ENCODE data around the gene CCR4. TPM values are rescaled to one million over a fixed set of nuclear protein-coding genes. Genes with fewer than 3 reads are reported as not detected.

CCR4 gene
- polyA plus RNA-seq, 2 of the 4 experiments (the other 2 are of a cell fraction), result not detected

Other genes with a start within 250 kb of the CCR4 start
- gene TRIM71, start 133.6 kb upstream of the CCR4 start, polyA plus RNA-seq (2011; rRNA removed), result 0.01 TPM in 1 of 2 replicates, not detected in the other
- not detected in 3 replicates for gene TRIM71, start 133.6 kb upstream of the CCR4 start, polyA plus RNA-seq (2017; fragmentation: RNase III; extraction: RNeasy Plus Mini Kit Qiagen cat#74134 plus additional on column Dnase treatment)
- gene GLB1, start 145.5 kb downstream of the CCR4 start, polyA plus RNA-seq (2011; rRNA removed), result 90.4 and 101 TPM in 2 replicates
- gene GLB1, start 145.5 kb downstream of the CCR4 start, polyA plus RNA-seq (2017; fragmentation: RNase III; extraction: RNeasy Plus Mini Kit Qiagen cat#74134 plus additional on column Dnase treatment), result 44.3 to 53.3 TPM (median 51.7 TPM) in 3 replicates
- 2.4 and 2.5 TPM in 2 replicates for gene TMPPE, start 145.5 kb downstream of the CCR4 start, polyA plus RNA-seq (2011; rRNA removed)
- 1.0 to 1.3 TPM (median 1.1 TPM) in 3 replicates for gene TMPPE, start 145.5 kb downstream of the CCR4 start, polyA plus RNA-seq (2017; fragmentation: RNase III; extraction: RNeasy Plus Mini Kit Qiagen cat#74134 plus additional on column Dnase treatment)
- gene CRTAP, start 162.4 kb downstream of the CCR4 start, polyA plus RNA-seq (2011; rRNA removed), result 355 and 384 TPM in 2 replicates
- gene CRTAP, start 162.4 kb downstream of the CCR4 start, polyA plus RNA-seq (2017; fragmentation: RNase III; extraction: RNeasy Plus Mini Kit Qiagen cat#74134 plus additional on column Dnase treatment), result 173 to 185 TPM (median 181 TPM) in 3 replicates